Measurements from ENCODE around the gene GRIN3A. TPM values are rescaled to one million over a fixed set of nuclear protein-coding genes. Genes with fewer than 3 reads are reported as not detected.

Gene GRIN3A
- not detected for total RNA-seq

DNA sequence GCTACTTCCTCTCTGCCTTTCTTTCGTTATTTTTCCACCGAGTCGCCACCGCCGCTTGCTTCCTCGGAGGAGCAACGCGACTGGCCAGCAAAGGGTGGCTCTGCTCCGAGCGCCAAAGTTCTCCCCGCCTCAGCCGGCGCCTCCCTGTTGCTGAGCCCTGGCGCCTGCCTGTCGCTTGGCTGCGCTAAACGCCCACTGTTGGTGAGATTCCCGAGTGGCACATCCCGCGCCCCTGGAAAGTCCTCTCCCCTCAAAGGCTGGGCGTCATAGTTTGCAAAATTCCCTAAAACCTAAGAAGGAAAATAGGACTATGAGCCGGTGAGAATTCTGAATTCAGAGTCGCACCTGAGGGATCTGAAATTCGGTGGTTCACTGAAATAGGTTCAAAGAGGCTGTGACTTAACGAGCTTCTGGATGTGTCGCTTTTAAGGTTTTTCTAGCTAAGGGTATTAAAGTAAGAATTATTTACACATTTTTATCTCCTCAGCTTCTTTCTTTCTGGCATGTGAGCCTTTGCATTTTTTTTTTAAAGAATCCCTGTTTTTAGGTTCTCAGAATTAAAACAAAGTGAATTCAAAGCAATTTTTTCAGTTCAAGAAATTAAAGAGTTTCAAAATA, at the start of gene GRIN3A:
Gene GRIN3A (minus strand): TSS at position 82 of the 618 bp plus-strand sequence. CDS start 668 bp downstream, outside the sequence.

DNA sequence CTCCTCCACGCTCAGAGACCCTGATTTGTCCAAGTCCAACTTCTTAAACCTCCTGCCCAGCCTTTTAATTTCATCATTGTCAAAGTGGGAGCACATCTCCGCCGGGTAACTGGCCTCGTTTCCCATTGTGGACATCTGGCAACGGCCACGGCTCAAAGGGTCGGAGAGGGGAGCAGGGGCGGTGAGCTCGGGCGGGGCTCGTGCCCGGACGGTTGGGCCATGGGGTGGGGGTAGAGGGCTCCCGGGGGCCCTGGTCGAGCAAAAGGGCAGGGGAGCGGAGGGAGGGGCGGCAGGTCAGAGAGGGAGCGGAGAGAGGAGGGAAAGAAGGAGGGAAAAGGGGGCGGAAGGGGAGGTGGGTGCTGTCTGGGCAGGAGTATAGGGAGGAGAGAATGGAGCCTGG, 143.7 kb downstream of the GRIN3A start, which contains the start of gene PPP3R2:
Gene PPP3R2 (minus strand): TSS at position 174 of the 400 bp plus-strand sequence. CDS start 48 bp downstream, at position 126.

DNA sequence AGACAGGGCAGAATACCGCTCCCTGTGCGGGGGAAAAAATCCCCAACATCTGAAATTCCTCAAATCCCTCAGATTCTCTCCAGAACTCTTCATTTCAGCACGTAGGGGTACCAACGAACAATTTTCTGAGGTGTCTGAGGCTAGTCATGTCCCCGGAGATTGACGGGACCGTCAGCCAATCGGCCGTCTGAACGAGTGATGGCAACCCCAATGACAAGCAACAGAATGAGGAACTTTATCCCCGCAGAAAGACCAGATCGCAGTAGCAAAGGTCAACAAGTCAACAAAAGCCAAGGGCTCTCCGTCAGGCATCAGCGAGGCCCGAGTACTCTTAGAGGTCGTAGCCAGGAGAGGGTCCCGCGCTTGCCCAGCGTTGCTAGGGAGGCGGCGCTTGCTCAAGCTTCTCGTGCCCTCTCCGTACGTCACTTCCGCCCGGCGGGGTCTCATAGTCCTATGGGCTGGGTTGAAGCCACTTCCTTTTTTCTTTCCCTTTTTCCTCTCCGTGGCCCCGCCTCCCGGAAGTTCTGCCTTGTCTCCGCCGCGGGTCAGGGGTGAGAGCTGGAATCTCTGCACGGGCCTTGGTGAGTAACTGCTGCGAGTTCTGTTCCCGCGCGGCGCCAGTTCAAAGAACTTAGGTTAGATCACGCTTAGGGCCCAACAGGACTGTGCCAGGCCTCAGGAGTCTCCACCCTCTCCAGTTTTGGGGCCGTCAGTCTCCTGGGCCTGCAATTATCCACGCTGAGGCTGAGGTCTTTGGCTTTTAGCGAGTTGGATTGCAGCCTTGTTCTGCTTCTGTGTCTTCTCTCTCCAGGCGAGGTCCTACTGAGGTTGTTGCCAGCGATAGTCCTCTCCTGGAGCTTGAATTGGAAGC, 204.9 kb downstream of the GRIN3A start, which contains the start of gene RNF20:
Gene RNF20 (plus strand): TSS at position 520 of the 871 bp plus-strand sequence. CDS start 1,571 bp downstream, outside the sequence.

Other genes with a start within 250 kb of the GRIN3A start
- gene RNF20, start 204.8 kb downstream of the GRIN3A start, total RNA-seq: 10 to 100 TPM; 19.3 to 22.3 TPM
- gene PPP3R2, start 143.7 kb downstream of the GRIN3A start, total RNA-seq: not detected